Duodenal mucosa (tissue), 2 donors: ENCODE measurements around the gene PHTF2.
"Not testable (repeated sequence)": the region's sequence is repeated elsewhere in the genome, so short reads cannot be mapped to it uniquely, and the experiment has no call there.

Experiments used
- H3K27ac ChIP-seq: one replicate; pipeline ENCODE4 v1.7.0; 2013; ENCODE audit warnings: low read depth, low read length
- H3K27me3 ChIP-seq, 2 donors: one replicate each; pipeline ENCODE4 v1.7.0; 2013; ENCODE audit warnings: low read length in 2 of 2, control low read depth in 1 of 2; ENCODE audit not compliant: insufficient read depth in 2 of 2, control insufficient read depth in 1 of 2
- H3K36me3 ChIP-seq, 2 donors: one replicate each; pipeline ENCODE4 v1.7.0; 2013; ENCODE audit warnings: low read length in 2 of 2, control low read depth in 1 of 2; ENCODE audit not compliant: insufficient read depth in 2 of 2, control insufficient read depth in 1 of 2
- H3K4me1 ChIP-seq, 2 donors: one replicate each; pipeline ENCODE4 v1.7.0; 2013; ENCODE audit warnings: low read length in 2 of 2, control low read depth in 1 of 2; ENCODE audit not compliant: insufficient read depth in 2 of 2, control insufficient read depth in 1 of 2
- H3K4me3 ChIP-seq, 2 donors: one replicate each; pipeline ENCODE4 v1.7.0; 2013; ENCODE audit warnings: low read length in 2 of 2, low read depth in 1 of 2
- H3K9ac ChIP-seq, 2 donors: one replicate each; pipeline ENCODE4 v1.7.0; 2013; ENCODE audit warnings: low read length in 2 of 2, low read depth in 1 of 2
- H3K9me3 ChIP-seq, 2 donors: one replicate each; pipeline ENCODE4 v1.7.0; 2013; ENCODE audit warnings: low read length in 2 of 2, control low read depth in 1 of 2; ENCODE audit not compliant: control insufficient read depth in 1 of 2

Gene PHTF2

DNA sequence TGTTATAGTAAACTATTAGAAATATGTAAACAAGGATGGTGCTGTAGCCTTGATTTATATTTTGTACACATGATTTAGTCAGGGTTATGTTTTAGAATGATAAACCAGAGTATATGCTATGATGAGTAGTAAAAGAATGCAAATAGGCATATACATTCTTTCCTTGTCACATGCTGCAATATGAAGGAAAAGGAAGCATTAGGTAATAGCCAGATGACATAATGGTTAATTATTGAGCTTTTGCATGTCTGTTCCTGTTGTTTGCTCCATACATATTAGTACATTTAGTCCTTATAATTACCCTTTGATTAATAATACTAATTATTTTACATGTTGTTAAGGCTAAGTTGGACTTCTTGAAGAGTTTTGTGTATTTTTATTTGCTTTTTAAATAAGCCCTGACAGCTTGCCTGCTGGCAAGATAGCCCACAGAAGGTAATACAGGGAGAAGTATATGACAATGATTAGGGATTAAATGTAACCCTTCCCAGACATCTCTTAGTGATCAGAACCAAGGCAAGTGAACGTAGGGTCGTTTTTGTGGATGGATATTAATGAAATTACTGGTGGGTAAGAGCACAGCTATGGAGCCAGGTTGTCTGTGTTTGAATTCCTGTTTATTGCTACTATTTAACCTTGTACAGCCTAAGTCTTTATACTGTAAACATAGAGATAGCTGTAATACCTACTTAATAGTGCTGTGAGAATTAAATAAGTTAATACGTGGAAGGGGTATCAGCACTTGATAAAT lies 68.4 kb downstream of the PHTF2 start:
- H3K36me3 ChIP-seq, result no peaks in the 10 kb centered on the region
- no peak overlapping the region for H3K27ac ChIP-seq
- H3K4me3 ChIP-seq, result no peak overlapping the region
- no peaks in the 10 kb centered on the region for H3K9me3 ChIP-seq
- no peak overlapping the region for H3K9ac ChIP-seq
- H3K4me1 ChIP-seq, result no peaks in the 10 kb centered on the region
- H3K27me3 ChIP-seq, result no peaks in the 10 kb centered on the region

DNA sequence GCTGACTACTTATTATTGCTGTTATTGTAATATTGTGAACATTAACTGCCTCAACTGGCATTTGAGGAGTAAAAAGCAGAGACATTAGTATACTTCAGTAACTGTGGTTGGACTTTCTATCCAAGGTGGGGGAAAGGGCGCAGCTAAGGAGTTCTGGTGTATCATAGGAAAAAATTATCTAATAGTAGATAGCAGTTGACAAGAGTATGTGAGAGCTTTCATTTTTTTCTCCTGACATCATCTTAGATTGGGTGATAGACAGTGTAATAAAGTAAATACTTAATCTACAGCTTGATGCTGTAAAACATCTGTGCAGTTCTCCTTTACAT lies 68.9 kb downstream of the PHTF2 start:
- Histone ChIP-seq H3K4me1 (no peaks in the 10 kb centered on the region), H3K9ac (no peak overlapping the region), H3K36me3 (no peaks in the 10 kb centered on the region), H3K4me3 (no peak overlapping the region), H3K27ac (no peak overlapping the region), H3K27me3 (no peaks in the 10 kb centered on the region), H3K9me3 (no peaks in the 10 kb centered on the region)

DNA sequence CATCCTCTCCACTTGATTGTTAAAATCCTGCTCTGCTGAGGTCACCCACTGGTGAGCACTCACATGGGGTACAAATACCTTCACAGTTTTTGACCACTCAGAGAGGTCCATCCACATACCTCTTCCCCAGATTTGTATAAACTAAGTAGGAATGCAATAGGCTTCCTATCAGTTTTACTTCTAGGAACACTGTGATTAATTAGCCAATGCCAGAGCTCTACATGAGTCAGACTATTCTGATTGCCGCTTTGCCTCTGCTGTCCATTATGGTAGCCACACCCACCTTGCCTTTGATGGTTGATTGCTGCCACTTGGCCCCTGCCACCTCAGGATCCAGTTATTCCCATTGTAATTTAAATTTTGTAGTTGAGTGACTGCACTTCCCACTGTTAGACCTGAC lies 73.7 kb downstream of the PHTF2 start:
- not testable (repeated sequence) for H3K27me3 ChIP-seq, H3K4me1 ChIP-seq, H3K9me3 ChIP-seq, H3K27ac ChIP-seq, H3K36me3 ChIP-seq, H3K9ac ChIP-seq, H3K4me3 ChIP-seq

DNA sequence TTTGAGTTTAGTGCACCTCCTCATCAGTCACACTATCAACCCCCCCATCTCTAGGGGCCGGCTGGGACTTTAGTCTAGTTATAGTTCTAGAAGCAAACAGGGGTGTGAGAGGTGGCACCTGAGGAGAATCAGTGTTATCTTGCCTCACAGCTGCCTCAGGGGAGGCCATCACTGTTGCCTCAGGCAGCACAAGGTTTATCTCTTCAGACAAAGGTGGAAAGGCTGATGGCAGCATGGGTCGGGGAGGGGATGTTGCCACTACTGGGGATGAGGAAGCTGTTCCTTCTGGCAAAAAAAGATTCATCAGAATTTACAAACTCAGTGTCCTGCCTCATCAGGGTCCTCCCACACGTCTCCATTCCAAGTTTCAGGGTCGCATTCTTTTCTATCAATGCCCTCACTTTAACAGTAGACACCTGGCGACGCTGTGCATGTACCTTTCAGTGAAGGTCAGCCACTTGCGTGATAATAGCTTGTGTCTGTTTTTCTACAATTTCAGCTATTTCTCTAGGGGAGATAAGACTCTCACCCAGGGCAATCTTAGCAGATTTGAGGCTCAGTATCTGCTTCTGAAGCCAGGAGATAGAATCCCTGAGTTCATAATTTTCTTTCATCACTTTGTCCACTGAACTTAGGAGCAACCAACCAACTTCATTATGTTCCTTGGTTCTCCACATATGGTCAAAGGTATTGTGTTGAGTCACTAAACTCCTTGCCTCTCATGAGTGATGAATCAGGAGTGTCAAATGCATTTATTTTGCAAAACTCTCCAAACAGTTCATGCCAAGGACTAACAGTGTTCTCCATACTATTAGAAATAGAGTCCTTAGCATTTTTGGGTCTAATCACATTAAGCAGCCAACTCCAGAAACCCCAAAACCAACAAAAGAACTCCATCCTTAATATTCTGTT lies 75.1 kb downstream of the PHTF2 start:
- H3K27me3 ChIP-seq, H3K4me3 ChIP-seq, H3K9ac ChIP-seq, H3K27ac ChIP-seq, H3K9me3 ChIP-seq, H3K4me1 ChIP-seq, H3K36me3 ChIP-seq: not testable (repeated sequence)

DNA sequence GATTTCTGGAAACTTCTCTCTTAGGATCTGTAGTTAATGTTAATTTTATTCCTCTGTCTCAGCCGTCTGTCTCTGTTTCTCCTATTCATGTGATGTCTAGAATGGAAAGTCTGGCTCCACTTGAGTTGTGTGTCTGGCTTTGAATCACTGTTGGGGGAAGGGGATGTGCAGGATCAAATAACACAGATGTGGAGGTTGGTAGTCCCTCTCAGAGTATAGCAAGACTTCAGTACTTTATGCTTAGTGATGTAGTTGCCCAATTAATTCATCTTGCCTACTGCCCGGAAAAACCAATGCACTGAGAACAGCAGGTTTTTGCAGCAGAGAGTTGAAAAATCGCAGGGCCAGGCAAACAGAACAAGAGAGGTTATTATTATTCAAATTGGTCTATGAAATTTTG lies 79.2 kb downstream of the PHTF2 start:
- H3K27ac ChIP-seq, result no peak overlapping the region
- no peak overlapping the region for H3K9ac ChIP-seq
- peaks cover 0 to 3% of the 10 kb centered on the region in 2 donors for H3K36me3 ChIP-seq
- H3K9me3 ChIP-seq, result no peaks in the 10 kb centered on the region
- no peaks in the 10 kb centered on the region for H3K27me3 ChIP-seq
- no peak overlapping the region for H3K4me3 ChIP-seq
- no peaks in the 10 kb centered on the region for H3K4me1 ChIP-seq

DNA sequence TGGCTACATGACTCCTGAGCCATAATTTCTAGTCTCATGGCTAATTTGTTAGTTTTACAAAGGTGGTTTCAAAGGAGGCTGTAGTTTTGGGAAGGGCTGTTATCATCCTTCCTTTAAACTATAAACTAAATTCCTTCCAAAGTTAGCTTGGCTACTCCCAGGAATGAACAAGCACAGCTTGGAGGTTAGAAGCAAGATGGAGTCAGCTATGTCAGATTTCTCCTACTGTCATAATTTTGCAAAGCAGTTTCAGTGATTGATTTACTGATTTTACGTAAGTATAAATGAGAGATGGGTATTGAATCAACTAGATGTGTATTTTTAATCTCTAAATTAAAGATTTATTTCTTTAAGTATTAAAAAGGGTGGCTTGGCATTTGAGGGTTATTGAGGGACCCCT lies 79.9 kb downstream of the PHTF2 start:
- Histone ChIP-seq H3K36me3 (peaks cover 0 to 3% of the 10 kb centered on the region in 2 donors), H3K4me3 (no peak overlapping the region), H3K27me3 (no peaks in the 10 kb centered on the region), H3K27ac (no peak overlapping the region), H3K9ac (no peak overlapping the region), H3K9me3 (no peaks in the 10 kb centered on the region), H3K4me1 (no peaks in the 10 kb centered on the region)

DNA sequence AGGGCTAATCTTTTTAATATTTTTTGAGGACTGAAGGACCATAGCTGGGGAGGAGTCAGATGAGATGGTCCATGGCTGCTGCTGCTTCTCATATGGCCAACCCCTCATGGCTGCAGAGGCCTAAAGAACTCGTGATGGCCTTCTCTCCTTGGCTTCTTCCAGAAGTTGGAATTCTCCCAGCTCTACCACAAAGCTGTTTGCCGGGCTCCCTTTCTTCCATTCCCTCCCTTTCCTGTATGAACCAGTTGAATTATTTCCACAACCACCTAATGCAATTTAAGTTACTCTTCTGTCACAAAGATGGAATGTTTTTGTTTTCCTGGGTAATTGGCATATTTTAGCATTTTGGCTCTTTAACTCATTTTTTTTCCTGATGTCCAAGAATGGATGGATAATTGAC lies 80.7 kb downstream of the PHTF2 start:
- no peak overlapping the region for H3K27ac ChIP-seq
- no peaks in the 10 kb centered on the region for H3K9me3 ChIP-seq
- H3K27me3 ChIP-seq, result no peaks in the 10 kb centered on the region
- no peaks in the 10 kb centered on the region for H3K4me1 ChIP-seq
- H3K36me3 ChIP-seq, result peaks cover 0 to 3% of the 10 kb centered on the region in 2 donors
- H3K9ac ChIP-seq, result no peak overlapping the region
- no peak overlapping the region for H3K4me3 ChIP-seq

DNA sequence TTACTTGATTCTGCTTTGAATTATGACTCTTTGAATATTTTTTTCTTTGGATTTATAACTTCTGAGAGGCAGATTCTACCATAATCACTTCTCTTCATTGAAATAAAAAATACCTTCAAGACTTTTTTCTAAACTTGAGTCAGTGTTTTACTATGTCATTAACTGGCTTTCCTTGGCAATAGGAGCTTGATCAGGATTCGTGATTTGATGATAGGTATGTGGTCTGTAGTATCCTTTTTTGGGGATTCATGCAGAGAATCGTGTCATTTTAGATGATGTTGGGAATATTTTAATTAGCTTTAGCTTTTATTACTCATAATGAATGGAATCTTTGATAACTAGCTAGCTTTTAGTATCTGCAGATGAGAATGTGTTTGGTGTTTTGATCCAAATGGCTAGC lies 83.3 kb downstream of the PHTF2 start:
- no peak overlapping the region for H3K4me3 ChIP-seq
- peaks cover 0 to 3% of the 10 kb centered on the region in 2 donors for H3K36me3 ChIP-seq
- H3K27me3 ChIP-seq, result no peaks in the 10 kb centered on the region
- no peaks in the 10 kb centered on the region for H3K4me1 ChIP-seq
- no peaks in the 10 kb centered on the region for H3K9me3 ChIP-seq
- no peak overlapping the region for H3K9ac ChIP-seq
- H3K27ac ChIP-seq, result no peak overlapping the region

DNA sequence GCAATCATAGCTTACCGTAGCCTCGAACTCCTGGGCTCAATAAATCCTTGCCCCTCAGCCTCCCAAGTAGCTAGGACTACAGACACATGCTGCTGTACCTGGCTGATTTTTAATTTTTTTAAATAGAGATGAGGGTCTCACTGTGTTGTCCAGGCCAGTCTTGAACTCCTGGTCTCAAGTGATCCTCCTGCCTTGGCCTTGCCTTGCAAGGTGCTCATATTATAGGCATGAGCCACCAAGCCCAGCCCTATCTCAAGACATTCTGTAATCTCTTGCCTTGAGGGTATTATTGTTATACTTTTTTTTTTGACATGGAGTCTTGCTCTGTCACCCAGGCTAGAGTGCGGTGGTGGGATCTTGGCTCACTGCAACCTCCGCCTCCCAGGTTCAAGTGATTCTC lies 86.6 kb downstream of the PHTF2 start:
- no peaks in the 10 kb centered on the region for H3K9me3 ChIP-seq
- no peak overlapping the region for H3K9ac ChIP-seq
- H3K4me3 ChIP-seq, result no peak overlapping the region
- no peaks in the 10 kb centered on the region for H3K27me3 ChIP-seq
- no peaks in the 10 kb centered on the region for H3K4me1 ChIP-seq
- H3K27ac ChIP-seq, result no peak overlapping the region
- no peaks in the 10 kb centered on the region for H3K36me3 ChIP-seq

DNA sequence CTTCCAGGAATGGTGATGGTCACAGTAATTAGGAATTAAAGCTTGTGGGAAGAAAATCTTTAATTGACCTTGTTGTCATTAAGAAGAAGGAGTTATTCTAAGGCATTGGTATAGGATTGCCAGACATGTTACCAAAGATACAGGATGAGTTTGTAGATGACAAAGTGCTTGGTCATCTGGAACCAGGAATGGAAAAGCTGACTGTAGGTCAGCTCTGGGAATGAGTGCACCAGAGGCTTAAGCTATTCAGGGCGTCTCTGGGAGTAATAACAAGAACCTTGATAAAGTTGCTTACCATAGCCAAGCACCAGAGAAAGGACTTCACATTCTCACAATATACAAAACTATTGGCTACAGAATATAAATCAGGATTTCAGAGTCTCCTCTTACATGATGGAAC lies 89.0 kb downstream of the PHTF2 start:
- Histone ChIP-seq H3K4me1 (no peaks in the 10 kb centered on the region), H3K9ac (no peak overlapping the region), H3K27ac (no peak overlapping the region), H3K4me3 (no peak overlapping the region), H3K27me3 (no peaks in the 10 kb centered on the region), H3K36me3 (no peaks in the 10 kb centered on the region), H3K9me3 (no peaks in the 10 kb centered on the region)
